ENCODE data around the gene ITSN2.

Gene ITSN2

GRCh38 chr2:24162494-24162893, 197.8 kb downstream of the ITSN2 start:
- no peaks in the 10 kb centered on the region for H3K9me3 Mint-ChIP-seq
- H3K36me3 Mint-ChIP-seq (ENCODE audit: low read depth), result no peaks in the 10 kb centered on the region
- H3K4me1 Mint-ChIP-seq (ENCODE audit: low read depth), result no peaks in the 10 kb centered on the region
- no peak overlapping the region for H3K27ac Mint-ChIP-seq
- no peaks in the 10 kb centered on the region for H3K27me3 Mint-ChIP-seq (ENCODE audit: low read depth)
- no peak overlapping the region for H3K4me3 Mint-ChIP-seq

- Mint-ChIP-seq H3K4me3 (no peak overlapping the region), H3K36me3 (ENCODE audit: low read depth) (no peaks in the 10 kb centered on the region), H3K4me1 (ENCODE audit: low read depth) (no peaks in the 10 kb centered on the region)
These were observed 199.6 kb downstream of the ITSN2 start for GRCh38 chr2:24160761-24161160.

GRCh38 chr2:24159708-24160107, 200.6 kb downstream of the ITSN2 start:
- no peaks in the 10 kb centered on the region for H3K9me3 Mint-ChIP-seq
- H3K27me3 Mint-ChIP-seq (ENCODE audit: low read depth), result no peaks in the 10 kb centered on the region
- no peaks in the 10 kb centered on the region for H3K4me1 Mint-ChIP-seq (ENCODE audit: low read depth)
- H3K4me3 Mint-ChIP-seq, result no peak overlapping the region
- no peak overlapping the region for H3K27ac Mint-ChIP-seq
- H3K36me3 Mint-ChIP-seq (ENCODE audit: low read depth), result no peaks in the 10 kb centered on the region

More at GRCh38 chr2:24160761-24161160, 199.6 kb downstream of the ITSN2 start:
- H3K9me3 Mint-ChIP-seq, result no peaks in the 10 kb centered on the region
- no peaks in the 10 kb centered on the region for H3K27me3 Mint-ChIP-seq (ENCODE audit: low read depth)
- H3K27ac Mint-ChIP-seq, result no peak overlapping the region

GRCh38 chr2:24158131-24158530, 202.2 kb downstream of the ITSN2 start:
- Mint-ChIP-seq H3K4me3 (no peak overlapping the region), H3K4me1 (ENCODE audit: low read depth) (no peaks in the 10 kb centered on the region)

GRCh38 chr2:24153478-24153877, 206.9 kb downstream of the ITSN2 start:
- no peaks in the 10 kb centered on the region for H3K4me1 Mint-ChIP-seq (ENCODE audit: low read depth)
- no peaks in the 10 kb centered on the region for H3K27me3 Mint-ChIP-seq (ENCODE audit: low read depth)
- H3K4me3 Mint-ChIP-seq, result no peak overlapping the region
- peaks cover 2% of the 10 kb centered on the region for H3K36me3 Mint-ChIP-seq (ENCODE audit: low read depth)
- H3K9me3 Mint-ChIP-seq, result peaks cover 4% of the 10 kb centered on the region
- H3K27ac Mint-ChIP-seq, result no peak overlapping the region

More at GRCh38 chr2:24158131-24158530, 202.2 kb downstream of the ITSN2 start:
- Mint-ChIP-seq H3K36me3 (ENCODE audit: low read depth) (no peaks in the 10 kb centered on the region), H3K9me3 (no peaks in the 10 kb centered on the region), H3K27me3 (ENCODE audit: low read depth) (no peaks in the 10 kb centered on the region), H3K27ac (no peak overlapping the region)
